Memory B cell (primary cell): ENCODE measurements around the gene DBN1.
"Not testable (repeated sequence)": the region's sequence is repeated elsewhere in the genome, so short reads cannot be mapped to it uniquely, and the experiment has no call there.

Source experiments
- ATAC-seq: fragments of 150-1000 bp; cut with Tn5 transposase; 2 replicates; pipeline ENCODE4 v1.10.0; 2021; ENCODE audit warnings: low read depth, mild to moderate bottlenecking, moderate library complexity
- DNase-seq, 2 donors: peaks; one replicate each; pipeline ENCODE4 v3.0.0; 2022; ENCODE audit warnings: low spot score in 2 of 2
- H3K27ac Mint-ChIP-seq: one replicate; pipeline ENCODE4 v1.8.0; 2022; ENCODE audit warnings: mild to moderate bottlenecking, moderate library complexity, mixed read lengths
- H3K27me3 Mint-ChIP-seq: one replicate; pipeline ENCODE4 v1.8.0; 2022; ENCODE audit warnings: mixed read lengths
- H3K36me3 Mint-ChIP-seq: one replicate; pipeline ENCODE4 v1.8.0; 2022; ENCODE audit warnings: mild to moderate bottlenecking, mixed read lengths
- H3K4me1 Mint-ChIP-seq: one replicate; pipeline ENCODE4 v1.8.0; 2022; ENCODE audit warnings: mixed read lengths
- H3K4me3 Mint-ChIP-seq: one replicate; pipeline ENCODE4 v1.8.0; 2022; ENCODE audit warnings: mild to moderate bottlenecking, moderate library complexity, mixed read lengths
- H3K9me3 Mint-ChIP-seq: one replicate; pipeline ENCODE4 v1.8.0; 2022; ENCODE audit warnings: mixed read lengths

DBN1 gene

GRCh38 chr5:177490992-177491391, 17.6 kb upstream of the DBN1 start:
- H3K36me3 Mint-ChIP-seq: peaks cover 21% of the 10 kb centered on the region
- H3K27ac Mint-ChIP-seq: no peak overlapping the region
- DNase-seq: no peak
- no peak overlapping the region for H3K4me3 Mint-ChIP-seq
- peaks cover 31% of the 10 kb centered on the region for H3K4me1 Mint-ChIP-seq
- H3K27me3 Mint-ChIP-seq: no peaks in the 10 kb centered on the region
- no peaks in the 10 kb centered on the region for H3K9me3 Mint-ChIP-seq
- ATAC-seq: no peak

DNA sequence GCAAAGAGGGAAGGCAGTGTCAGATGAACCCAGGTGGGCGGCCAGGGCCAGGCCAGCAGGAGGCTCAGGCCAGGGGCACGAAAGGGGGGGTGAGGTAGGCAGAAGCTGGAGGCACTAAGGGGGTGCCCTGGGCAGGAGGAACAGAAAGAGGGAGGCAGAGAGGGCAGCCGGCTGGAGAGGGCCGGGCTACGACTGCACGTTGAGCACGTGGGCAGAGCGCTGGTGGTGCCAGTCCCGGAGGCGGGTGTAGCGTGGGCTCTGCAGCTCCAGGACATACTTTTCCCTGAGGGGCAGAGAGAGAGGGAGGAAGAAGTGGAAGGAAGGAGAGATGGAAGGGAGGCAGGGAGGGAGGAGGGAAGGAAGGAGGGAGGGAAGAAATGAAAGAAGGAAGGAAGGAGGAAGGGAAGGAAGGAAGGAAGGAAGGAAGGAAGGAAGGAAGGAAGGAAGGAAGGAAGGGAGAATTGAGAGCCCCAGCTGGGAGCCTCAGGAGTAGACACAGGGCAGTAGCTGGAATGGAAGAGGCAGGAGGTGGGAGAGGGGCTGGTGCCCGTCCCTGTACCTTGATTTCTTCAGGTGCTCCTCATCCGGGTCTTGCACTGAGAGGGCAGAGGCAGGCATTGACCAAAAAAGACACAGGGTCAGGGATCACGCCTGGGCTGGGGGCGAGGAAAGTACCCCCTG, 17.0 kb upstream of the DBN1 start:
- H3K27ac Mint-ChIP-seq: peak overlapping the region; percentile 16
- no peak for ATAC-seq
- no peak overlapping the region for H3K4me3 Mint-ChIP-seq
- peaks cover 31% of the 10 kb centered on the region for H3K4me1 Mint-ChIP-seq
- no peak for DNase-seq
- peaks cover 21% of the 10 kb centered on the region for H3K36me3 Mint-ChIP-seq
- no peaks in the 10 kb centered on the region for H3K27me3 Mint-ChIP-seq
- H3K9me3 Mint-ChIP-seq: no peaks in the 10 kb centered on the region

DNA sequence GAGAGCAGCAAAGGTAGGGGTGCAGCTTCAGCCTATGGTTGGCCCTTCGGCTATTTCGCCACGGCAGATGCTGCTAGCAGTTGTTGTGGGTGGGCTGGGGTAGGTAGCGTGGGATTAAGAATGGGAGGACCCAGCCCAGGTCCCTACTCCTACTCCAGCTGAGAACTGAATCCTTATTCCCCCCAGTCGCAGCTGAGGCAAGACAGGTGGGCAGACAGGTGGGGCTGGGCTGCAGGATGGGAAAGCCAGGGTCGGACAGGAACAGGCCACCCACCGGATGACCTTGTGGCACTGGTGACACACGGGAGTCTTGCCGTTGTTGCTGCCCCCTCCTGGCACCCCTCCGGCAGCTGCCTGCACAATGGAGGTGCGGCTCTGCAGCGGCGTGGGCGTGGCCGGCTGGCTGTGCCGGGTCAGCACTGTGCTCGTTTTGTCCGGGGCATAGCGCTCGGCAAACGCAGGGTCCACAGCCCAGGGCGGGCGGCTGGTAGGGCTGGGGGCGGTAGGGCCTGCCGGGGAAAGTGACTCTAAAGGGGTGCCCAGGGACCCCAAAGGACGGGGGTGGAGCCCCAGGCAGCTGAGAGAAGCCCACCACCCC, 15.8 kb upstream of the DBN1 start:
- peaks cover 25% of the 10 kb centered on the region for H3K36me3 Mint-ChIP-seq
- ATAC-seq: no peak
- H3K4me1 Mint-ChIP-seq: peaks cover 23% of the 10 kb centered on the region
- no peaks in the 10 kb centered on the region for H3K9me3 Mint-ChIP-seq
- no peak overlapping the region for H3K27ac Mint-ChIP-seq
- H3K27me3 Mint-ChIP-seq: no peaks in the 10 kb centered on the region
- no peak for DNase-seq
- no peak overlapping the region for H3K4me3 Mint-ChIP-seq

- Mint-ChIP-seq H3K9me3 (no peaks in the 10 kb centered on the region), H3K27me3 (no peaks in the 10 kb centered on the region), H3K4me3 (no peak overlapping the region), H3K36me3 (peaks cover 25% of the 10 kb centered on the region), H3K27ac (no peak overlapping the region), H3K4me1 (peaks cover 17% of the 10 kb centered on the region)
- no peak for DNase-seq
- ATAC-seq: no peak
Observed at GRCh38 chr5:177487975-177488374, 14.5 kb upstream of the DBN1 start.

DNA sequence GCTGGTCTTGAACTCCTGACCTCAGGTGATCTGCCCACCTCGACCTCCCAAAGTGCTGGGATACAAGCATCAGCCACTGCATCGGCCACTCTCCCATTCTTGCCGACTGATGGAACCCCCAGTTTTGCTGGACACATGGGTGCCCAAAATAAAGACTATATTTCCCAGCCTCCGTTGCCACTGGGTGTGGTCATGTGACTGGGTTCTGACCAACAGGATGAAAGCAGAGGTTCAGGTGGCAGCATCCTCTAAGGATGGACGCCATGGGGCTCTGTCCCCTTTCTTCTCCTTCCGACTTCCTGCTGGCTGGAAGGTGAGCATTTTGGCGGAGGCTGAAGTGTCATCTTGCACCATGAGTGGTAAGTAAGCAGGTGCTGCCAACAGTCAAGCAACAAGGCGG, 13.7 kb upstream of the DBN1 start:
- H3K27me3 Mint-ChIP-seq: no peaks in the 10 kb centered on the region
- ATAC-seq (no peak), DNase-seq (no peak)
- peaks cover 19% of the 10 kb centered on the region for H3K36me3 Mint-ChIP-seq
- no peaks in the 10 kb centered on the region for H3K9me3 Mint-ChIP-seq
- no peak overlapping the region for H3K27ac Mint-ChIP-seq
- H3K4me3 Mint-ChIP-seq: no peak overlapping the region
- peaks cover 12% of the 10 kb centered on the region for H3K4me1 Mint-ChIP-seq

DNA sequence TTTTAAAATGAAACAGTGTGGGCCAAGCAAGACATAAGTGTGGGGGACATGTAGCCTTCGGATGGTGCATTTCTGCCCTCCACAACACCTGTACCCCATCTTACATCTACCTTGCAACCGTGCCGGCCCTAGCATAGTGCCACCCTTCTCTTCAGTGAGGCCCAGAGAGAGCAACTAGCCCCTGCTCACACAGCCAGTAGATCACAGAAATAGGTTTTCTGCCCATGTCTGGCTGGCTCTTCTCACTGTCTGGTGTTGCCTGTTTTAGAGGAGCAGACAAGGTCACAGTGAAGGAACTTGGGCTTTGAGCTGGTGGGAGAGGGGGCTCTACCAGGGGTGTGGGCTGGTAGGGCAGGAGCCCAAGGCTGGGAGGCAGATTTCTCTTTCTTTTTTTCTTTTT, 12.8 kb upstream of the DBN1 start:
- Mint-ChIP-seq H3K9me3 (no peaks in the 10 kb centered on the region), H3K36me3 (peaks cover 18% of the 10 kb centered on the region), H3K27ac (no peak overlapping the region)

GRCh38 chr5:177485753-177486152, 12.3 kb upstream of the DBN1 start:
- not testable (repeated sequence) for DNase-seq, H3K27me3 Mint-ChIP-seq, H3K4me3 Mint-ChIP-seq, ATAC-seq, H3K4me1 Mint-ChIP-seq, H3K9me3 Mint-ChIP-seq, H3K27ac Mint-ChIP-seq
- peaks cover 13% of the 10 kb centered on the region for H3K36me3 Mint-ChIP-seq

More for the DNA sequence above, 12.8 kb upstream of the DBN1 start:
- Mint-ChIP-seq H3K27me3 (no peaks in the 10 kb centered on the region), H3K4me3 (no peak overlapping the region), H3K4me1 (peaks cover 12% of the 10 kb centered on the region)
- ATAC-seq: no peak
- DNase-seq: no peak

GRCh38 chr5:177484902-177485549, 11.6 kb upstream of the DBN1 start:
- DNase-seq: no peak
- no peaks in the 10 kb centered on the region for H3K9me3 Mint-ChIP-seq
- peaks cover 7% of the 10 kb centered on the region for H3K36me3 Mint-ChIP-seq
- H3K27me3 Mint-ChIP-seq: no peaks in the 10 kb centered on the region
- peaks cover under 1% of the 10 kb centered on the region for H3K4me1 Mint-ChIP-seq
- no peak overlapping the region for H3K27ac Mint-ChIP-seq
- ATAC-seq: no peak
- no peak overlapping the region for H3K4me3 Mint-ChIP-seq

GRCh38 chr5:177483994-177484901, 10.8 kb upstream of the DBN1 start:
- no peaks in the 10 kb centered on the region for H3K27me3 Mint-ChIP-seq
- peaks cover 5% of the 10 kb centered on the region for H3K4me1 Mint-ChIP-seq
- ATAC-seq (no peak), DNase-seq (no peak)
- no peaks in the 10 kb centered on the region for H3K9me3 Mint-ChIP-seq
- H3K36me3 Mint-ChIP-seq: peaks cover 7% of the 10 kb centered on the region
- no peak overlapping the region for H3K4me3 Mint-ChIP-seq
- no peak overlapping the region for H3K27ac Mint-ChIP-seq

DNA sequence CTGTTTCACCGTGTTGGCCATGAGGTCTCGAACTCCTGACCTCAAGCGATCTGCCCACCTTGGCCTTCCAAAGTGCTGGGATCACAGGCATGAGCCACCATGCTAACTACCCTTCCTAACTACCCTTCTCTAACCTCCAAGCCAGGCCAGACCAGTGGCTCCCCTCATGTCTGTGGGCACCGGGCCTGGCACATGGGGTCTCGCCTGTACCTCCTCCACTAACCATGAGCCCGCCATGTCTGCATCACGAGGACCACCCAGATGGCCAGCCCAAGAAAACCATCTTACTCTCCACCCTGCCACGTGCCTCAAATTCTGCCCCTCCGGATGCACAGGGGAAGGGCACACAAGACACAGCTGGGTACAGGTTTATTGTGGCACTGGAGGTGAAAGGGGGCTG, 9.6 kb upstream of the DBN1 start:
- Mint-ChIP-seq H3K27me3 (no peaks in the 10 kb centered on the region), H3K27ac (no peak overlapping the region), H3K4me3 (no peak overlapping the region), H3K4me1 (peaks cover 9% of the 10 kb centered on the region), H3K36me3 (peaks cover 6% of the 10 kb centered on the region), H3K9me3 (no peaks in the 10 kb centered on the region)
- no peak for ATAC-seq
- DNase-seq: no peak

- Mint-ChIP-seq H3K36me3 (peaks cover 4% of the 10 kb centered on the region), H3K27me3 (no peaks in the 10 kb centered on the region), H3K9me3 (no peaks in the 10 kb centered on the region), H3K4me1 (peaks cover 9% of the 10 kb centered on the region), H3K27ac (no peak overlapping the region), H3K4me3 (no peak overlapping the region)
- DNase-seq (no peak), ATAC-seq (no peak)
Observed at GRCh38 chr5:177482359-177482795, 8.9 kb upstream of the DBN1 start.

DNA sequence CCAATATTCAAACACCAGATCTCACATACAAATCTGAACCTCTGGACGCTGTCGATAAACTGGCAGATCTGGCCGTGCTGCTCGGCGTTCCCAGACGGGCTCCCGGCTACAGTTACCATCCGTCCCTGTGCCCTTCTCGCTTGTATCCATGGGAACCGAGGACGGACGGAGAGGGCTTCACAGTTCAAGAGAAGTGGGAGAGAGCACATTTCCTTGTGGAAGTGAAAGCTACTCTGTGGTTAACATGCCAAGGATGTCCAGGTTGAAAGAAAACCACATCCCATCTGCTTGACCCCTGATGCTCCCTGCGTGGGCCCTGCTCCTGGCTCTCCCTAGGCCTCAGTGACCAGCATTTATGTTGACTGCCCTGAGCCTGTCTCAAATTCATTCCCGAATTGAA, 6.3 kb upstream of the DBN1 start:
- H3K9me3 Mint-ChIP-seq: no peaks in the 10 kb centered on the region
- H3K27me3 Mint-ChIP-seq: no peaks in the 10 kb centered on the region
- H3K27ac Mint-ChIP-seq: no peak overlapping the region
- ATAC-seq (no peak), DNase-seq (no peak)
- H3K4me3 Mint-ChIP-seq: no peak overlapping the region
- H3K36me3 Mint-ChIP-seq: peaks cover 2% of the 10 kb centered on the region
- peaks cover 18% of the 10 kb centered on the region for H3K4me1 Mint-ChIP-seq

- H3K4me3 Mint-ChIP-seq: no peak overlapping the region
- H3K9me3 Mint-ChIP-seq: no peaks in the 10 kb centered on the region
- peak overlapping the region; percentile 0 for H3K27ac Mint-ChIP-seq
- no peaks in the 10 kb centered on the region for H3K36me3 Mint-ChIP-seq
- H3K4me1 Mint-ChIP-seq: peaks cover 21% of the 10 kb centered on the region
- peak; percentile 73 for ATAC-seq
- DNase-seq: no peak
- peaks cover 3% of the 10 kb centered on the region for H3K27me3 Mint-ChIP-seq
Observed at GRCh38 chr5:177478711-177479646, 5.5 kb upstream of the DBN1 start.
